Measurements from ENCODE around the gene C6orf141. TPM values are rescaled to one million over a fixed set of nuclear protein-coding genes. Genes with fewer than 3 reads are reported as not detected.

The C6orf141 gene
- total and polyA plus RNA-seq, 8 donors, result 0.81 to 29.8 (median 9.2) TPM; not detected in 1

- H3K27me3 ChIP-seq, result peaks cover 0 to 5% (median 0%) of the 10 kb centered on the region in 3 donors
- H3K9me3 ChIP-seq, result peaks cover 0 to 9% (median 0%) of the 10 kb centered on the region in 4 donors
- intact Hi-C loops (cut with DNase I; ENCODE audit: low total_unique reads), result no loop called here
- H3K27ac ChIP-seq, result no peak overlapping the region
- no peak overlapping the region for H3K4me3 ChIP-seq
- no peaks in the 10 kb centered on the region for H3K4me1 ChIP-seq
- WGBS, 5 donors, result 68 to 76% (median 70%) methylated on average over 1 of the region's 1 CpG
- no peak for DNase-seq
- TF ChIP-seq POLR2A (IDR thresholded peaks at IDR 0.05) (no peak), EP300 (IDR thresholded peaks at IDR 0.05) (no peak), POLR2AphosphoS5 (IDR thresholded peaks at IDR 0.05) (no peak)
- TF ChIP-seq, protein P1, sequence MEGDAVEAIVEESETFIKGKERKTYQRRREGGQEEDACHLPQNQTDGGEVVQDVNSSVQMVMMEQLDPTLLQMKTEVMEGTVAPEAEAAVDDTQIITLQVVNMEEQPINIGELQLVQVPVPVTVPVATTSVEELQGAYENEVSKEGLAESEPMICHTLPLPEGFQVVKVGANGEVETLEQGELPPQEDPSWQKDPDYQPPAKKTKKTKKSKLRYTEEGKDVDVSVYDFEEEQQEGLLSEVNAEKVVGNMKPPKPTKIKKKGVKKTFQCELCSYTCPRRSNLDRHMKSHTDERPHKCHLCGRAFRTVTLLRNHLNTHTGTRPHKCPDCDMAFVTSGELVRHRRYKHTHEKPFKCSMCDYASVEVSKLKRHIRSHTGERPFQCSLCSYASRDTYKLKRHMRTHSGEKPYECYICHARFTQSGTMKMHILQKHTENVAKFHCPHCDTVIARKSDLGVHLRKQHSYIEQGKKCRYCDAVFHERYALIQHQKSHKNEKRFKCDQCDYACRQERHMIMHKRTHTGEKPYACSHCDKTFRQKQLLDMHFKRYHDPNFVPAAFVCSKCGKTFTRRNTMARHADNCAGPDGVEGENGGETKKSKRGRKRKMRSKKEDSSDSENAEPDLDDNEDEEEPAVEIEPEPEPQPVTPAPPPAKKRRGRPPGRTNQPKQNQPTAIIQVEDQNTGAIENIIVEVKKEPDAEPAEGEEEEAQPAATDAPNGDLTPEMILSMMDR (IDR thresholded peaks at IDR 0.05), result no peak
- H3K36me3 ChIP-seq, result no peaks in the 10 kb centered on the region
Observed at GRCh38 chr6:49564552-49564951, 14.1 kb downstream of the C6orf141 start.

DNA sequence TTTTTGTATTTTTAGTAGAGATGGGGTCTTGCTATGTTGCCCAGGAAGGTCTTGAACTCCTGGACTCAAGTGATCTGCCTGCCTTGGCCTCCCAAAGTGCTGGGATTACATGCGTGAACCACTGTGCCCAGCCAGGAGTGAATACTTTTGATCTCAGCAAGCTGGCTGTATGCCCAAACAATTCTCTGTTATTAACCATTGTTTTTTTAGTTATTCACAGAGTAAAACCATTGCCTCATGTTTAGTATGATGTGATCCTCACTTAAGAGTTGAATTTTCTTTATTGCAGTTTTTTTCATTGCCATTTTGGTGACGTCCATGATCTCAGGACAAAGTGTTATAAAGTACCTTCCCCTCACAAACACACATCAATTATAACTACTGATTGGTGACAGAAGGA is 14.8 kb downstream of the C6orf141 start:
- TF ChIP-seq POLR2AphosphoS5 (IDR thresholded peaks at IDR 0.05), result no peak
- no peak for TF ChIP-seq POLR2A (IDR thresholded peaks at IDR 0.05)
- TF ChIP-seq EP300 (IDR thresholded peaks at IDR 0.05), result no peak
- TF ChIP-seq, protein P1 (IDR thresholded peaks at IDR 0.05), result no peak
- DNase-seq, result no peak
- H3K4me3 ChIP-seq, result no peak overlapping the region
- no peak overlapping the region for H3K27ac ChIP-seq
- H3K36me3 ChIP-seq, result no peaks in the 10 kb centered on the region
- H3K27me3 ChIP-seq, result peaks cover 0 to 5% (median 0%) of the 10 kb centered on the region in 3 donors
- intact Hi-C loops (cut with DNase I; ENCODE audit: low total_unique reads), result no loop called here
- peaks cover 0 to 9% (median 0%) of the 10 kb centered on the region in 4 donors for H3K9me3 ChIP-seq
- peaks cover 0 to 6% (median 2%) of the 10 kb centered on the region in 4 donors for H3K4me1 ChIP-seq
- WGBS, 5 donors, result 47 to 57% (median 49%) methylated on average over 2 of the region's 2 CpGs

GRCh38 chr6:49565855-49566254 is 15.4 kb downstream of the C6orf141 start:
- Histone ChIP-seq H3K9me3 (peaks cover 0 to 9% (median 0%) of the 10 kb centered on the region in 4 donors), H3K36me3 (no peaks in the 10 kb centered on the region), H3K27me3 (peaks cover 0 to 5% (median 0%) of the 10 kb centered on the region in 3 donors), H3K4me3 (no peak overlapping the region), H3K4me1 (peaks cover 0 to 10% (median 8%) of the 10 kb centered on the region in 4 donors), H3K27ac (no peak overlapping the region)
- WGBS, 5 donors, result 63 to 74% (median 71%) methylated on average over 10 of the region's 10 CpGs
- intact Hi-C loops (cut with DNase I; ENCODE audit: low total_unique reads), result no loop called here
- DNase-seq, result peak in 1 of 2 donors; percentile 52
- TF ChIP-seq, protein P1 (IDR thresholded peaks at IDR 0.05), result no peak
- no peak for TF ChIP-seq POLR2AphosphoS5 (IDR thresholded peaks at IDR 0.05)

- H3K27ac ChIP-seq, result peak overlapping the region in 3 of 5 donors; percentile 7 to 52 (median 20)
- TF ChIP-seq POLR2A (IDR thresholded peaks at IDR 0.05), result no peak
- TF ChIP-seq, protein P1 (IDR thresholded peaks at IDR 0.05), result peak in 1 of 7 experiments; percentile 5
- no peak for TF ChIP-seq POLR2AphosphoS5 (IDR thresholded peaks at IDR 0.05)
- intact Hi-C loops (cut with DNase I; ENCODE audit: low total_unique reads), result no loop called here
- H3K27me3 ChIP-seq, result no peaks in the 10 kb centered on the region
- DNase-seq, result peak in 1 of 2 donors; percentile 39
- WGBS, 5 donors, result 14 to 29% (median 21%) methylated on average over 6 of the region's 6 CpGs
- H3K4me3 ChIP-seq, result no peak overlapping the region
- peaks cover 0 to 14% (median 11%) of the 10 kb centered on the region in 4 donors for H3K4me1 ChIP-seq
- H3K9me3 ChIP-seq, result no peaks in the 10 kb centered on the region
- H3K36me3 ChIP-seq, result no peaks in the 10 kb centered on the region
Observed at GRCh38 chr6:49570474-49571079, 20.1 kb downstream of the C6orf141 start.
